HepG2 (cell line): ENCODE measurements around the gene ACOT9. TPM values are rescaled to one million over a fixed set of nuclear protein-coding genes. Genes with fewer than 3 reads are reported as not detected.

Source experiments
- ATF7-NPFF ChIP-seq: sonication (generic); formaldehyde crosslinking; IDR thresholded peaks from 2 replicates; pipeline ENCODE4 v1.8.1; 2023; ENCODE audit warnings: mild to moderate bottlenecking, low read depth, missing genetic modification reagents, moderate library complexity
- EHMT2 ChIP-seq: fragments of 200-600 bp; sonication (generic); IDR thresholded peaks from 2 replicates; pipeline ENCODE4 v1.7.0; 2017; ENCODE audit warnings: antibody characterized with exemption, low read depth, low read length, borderline replicate concordance
- SAFB2 ChIP-seq: sonication (generic); formaldehyde crosslinking; IDR thresholded peaks from 2 replicates; pipeline ENCODE4 v1.5.1; 2020; ENCODE audit warnings: missing genetic modification reagents, low read depth, mild to moderate bottlenecking, borderline replicate concordance
- ZNF136 ChIP-seq: sonication (generic); formaldehyde crosslinking; IDR thresholded peaks from 2 replicates; pipeline ENCODE4 v1.8.1; 2022; ENCODE audit warnings: low read depth, mild to moderate bottlenecking, moderate library complexity, missing genetic modification reagents
- ZSCAN12 ChIP-seq: sonication (generic); formaldehyde crosslinking; IDR thresholded peaks from 2 replicates; pipeline ENCODE4 v1.9.0; 2021; ENCODE audit warnings: mild to moderate bottlenecking, missing genetic modification reagents
- polyA plus RNA-seq, 8 experiments: library from polyadenylated mRNA; depleted of rRNA in 3 of 8; stranded (reverse) in 7 of 8; unstranded in 1 of 8; fragments of >200 nt; fragmentation: Illumina TruSeq in 4 of 8; extraction: Trizol in 4 of 8; gene quantifications; 2 replicates each; pipeline versions ENCODE4 v1.2.1 to v1.2.3, GENCODE V29; 2011 to 2016; ENCODE audit warnings: low read depth in 4 of 8, missing spikeins in 1 of 8, mixed read lengths in 1 of 8; ENCODE audit not compliant: insufficient read depth in 1 of 8
- total RNA-seq, 5 experiments: library from RNA; depleted of rRNA; stranded (reverse); fragments of >200 nt; fragmentation: Illumina TruSeq; extraction: Trizol; gene quantifications; 2 replicates each; pipeline ENCODE4 v1.2.3, GENCODE V29; 2016; ENCODE audit warnings: low read depth in 1 of 5
- TF ChIP-seq, protein P1 (sequence below), 2 experiments: fragments of 450-650 bp in 1 of 2; sonication (generic) in 1 of 2; formaldehyde crosslinking in 1 of 2; IDR thresholded peaks; 2 replicates each; pipeline versions ENCODE4 v1.6.1 to v1.8.0; 2016 to 2022; ENCODE audit warnings: antibody characterized with exemption in 1 of 2, mild to moderate bottlenecking in 1 of 2, missing genetic modification reagents in 1 of 2
- TF ChIP-seq, protein P2 (sequence below): IDR thresholded peaks from 2 replicates; pipeline ENCODE4 v1.6.1; 2016; ENCODE audit warnings: mild to moderate bottlenecking, missing biosample characterization, missing genetic modification reagents

The ACOT9 gene
- total and polyA plus RNA-seq, 2 of the 13 experiments (the other 11 are each of a cell fraction or from before 2014, with no cell fraction given), result 33.3 to 36.9 TPM

DNA sequence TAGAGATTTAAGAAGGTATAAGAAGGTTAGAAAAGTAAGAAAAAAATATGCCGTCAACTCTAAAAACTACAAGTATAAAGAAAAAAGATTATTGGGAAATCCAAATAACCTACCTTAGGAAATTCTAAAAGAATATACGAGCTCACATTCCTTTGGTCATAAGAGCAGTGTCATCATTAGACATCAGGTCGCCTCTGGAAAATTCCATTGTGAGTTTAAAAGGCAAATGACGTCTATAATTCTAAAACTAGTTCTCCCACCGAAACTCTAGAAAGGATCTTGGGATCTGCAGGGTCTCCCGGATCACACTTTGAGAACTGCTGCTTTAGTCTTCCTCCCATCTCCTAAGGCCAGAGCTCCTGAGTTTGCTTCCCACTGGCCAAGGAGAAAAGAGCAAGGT is 39.4 kb upstream of the ACOT9 start (continued):
- TF ChIP-seq, protein P1, sequence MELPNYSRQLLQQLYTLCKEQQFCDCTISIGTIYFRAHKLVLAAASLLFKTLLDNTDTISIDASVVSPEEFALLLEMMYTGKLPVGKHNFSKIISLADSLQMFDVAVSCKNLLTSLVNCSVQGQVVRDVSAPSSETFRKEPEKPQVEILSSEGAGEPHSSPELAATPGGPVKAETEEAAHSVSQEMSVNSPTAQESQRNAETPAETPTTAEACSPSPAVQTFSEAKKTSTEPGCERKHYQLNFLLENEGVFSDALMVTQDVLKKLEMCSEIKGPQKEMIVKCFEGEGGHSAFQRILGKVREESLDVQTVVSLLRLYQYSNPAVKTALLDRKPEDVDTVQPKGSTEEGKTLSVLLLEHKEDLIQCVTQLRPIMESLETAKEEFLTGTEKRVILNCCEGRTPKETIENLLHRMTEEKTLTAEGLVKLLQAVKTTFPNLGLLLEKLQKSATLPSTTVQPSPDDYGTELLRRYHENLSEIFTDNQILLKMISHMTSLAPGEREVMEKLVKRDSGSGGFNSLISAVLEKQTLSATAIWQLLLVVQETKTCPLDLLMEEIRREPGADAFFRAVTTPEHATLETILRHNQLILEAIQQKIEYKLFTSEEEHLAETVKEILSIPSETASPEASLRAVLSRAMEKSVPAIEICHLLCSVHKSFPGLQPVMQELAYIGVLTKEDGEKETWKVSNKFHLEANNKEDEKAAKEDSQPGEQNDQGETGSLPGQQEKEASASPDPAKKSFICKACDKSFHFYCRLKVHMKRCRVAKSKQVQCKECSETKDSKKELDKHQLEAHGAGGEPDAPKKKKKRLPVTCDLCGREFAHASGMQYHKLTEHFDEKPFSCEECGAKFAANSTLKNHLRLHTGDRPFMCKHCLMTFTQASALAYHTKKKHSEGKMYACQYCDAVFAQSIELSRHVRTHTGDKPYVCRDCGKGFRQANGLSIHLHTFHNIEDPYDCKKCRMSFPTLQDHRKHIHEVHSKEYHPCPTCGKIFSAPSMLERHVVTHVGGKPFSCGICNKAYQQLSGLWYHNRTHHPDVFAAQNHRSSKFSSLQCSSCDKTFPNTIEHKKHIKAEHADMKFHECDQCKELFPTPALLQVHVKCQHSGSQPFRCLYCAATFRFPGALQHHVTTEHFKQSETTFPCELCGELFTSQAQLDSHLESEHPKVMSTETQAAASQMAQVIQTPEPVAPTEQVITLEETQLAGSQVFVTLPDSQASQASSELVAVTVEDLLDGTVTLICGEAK (IDR thresholded peaks at IDR 0.05), result no peak
- TF ChIP-seq, protein P1 (CRISPR knock-in tag; IDR thresholded peaks at IDR 0.05), result no peak
- TF ChIP-seq ATF7-NPFF (CRISPR knock-in tag), result no peak
- TF ChIP-seq ZSCAN12 (CRISPR knock-in tag), result no peak
- TF ChIP-seq, protein P2, sequence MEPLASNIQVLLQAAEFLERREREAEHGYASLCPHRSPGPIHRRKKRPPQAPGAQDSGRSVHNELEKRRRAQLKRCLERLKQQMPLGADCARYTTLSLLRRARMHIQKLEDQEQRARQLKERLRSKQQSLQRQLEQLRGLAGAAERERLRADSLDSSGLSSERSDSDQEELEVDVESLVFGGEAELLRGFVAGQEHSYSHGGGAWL (CRISPR knock-in tag), result no peak
- no peak for TF ChIP-seq ZNF136
- no peak for TF ChIP-seq SAFB2 (CRISPR knock-in tag)
- no peak for TF ChIP-seq EHMT2
- TF ChIP-seq, all 625 proteins: peak for 0
